ENCODE data around the gene FOXL2. TPM values are rescaled to one million over a fixed set of nuclear protein-coding genes. Genes with fewer than 3 reads are reported as not detected.

The FOXL2 gene
- polyA plus RNA-seq, 2 of the 4 experiments (the other 2 are of a cell fraction): 1.2 to 3.1 TPM

DNA sequence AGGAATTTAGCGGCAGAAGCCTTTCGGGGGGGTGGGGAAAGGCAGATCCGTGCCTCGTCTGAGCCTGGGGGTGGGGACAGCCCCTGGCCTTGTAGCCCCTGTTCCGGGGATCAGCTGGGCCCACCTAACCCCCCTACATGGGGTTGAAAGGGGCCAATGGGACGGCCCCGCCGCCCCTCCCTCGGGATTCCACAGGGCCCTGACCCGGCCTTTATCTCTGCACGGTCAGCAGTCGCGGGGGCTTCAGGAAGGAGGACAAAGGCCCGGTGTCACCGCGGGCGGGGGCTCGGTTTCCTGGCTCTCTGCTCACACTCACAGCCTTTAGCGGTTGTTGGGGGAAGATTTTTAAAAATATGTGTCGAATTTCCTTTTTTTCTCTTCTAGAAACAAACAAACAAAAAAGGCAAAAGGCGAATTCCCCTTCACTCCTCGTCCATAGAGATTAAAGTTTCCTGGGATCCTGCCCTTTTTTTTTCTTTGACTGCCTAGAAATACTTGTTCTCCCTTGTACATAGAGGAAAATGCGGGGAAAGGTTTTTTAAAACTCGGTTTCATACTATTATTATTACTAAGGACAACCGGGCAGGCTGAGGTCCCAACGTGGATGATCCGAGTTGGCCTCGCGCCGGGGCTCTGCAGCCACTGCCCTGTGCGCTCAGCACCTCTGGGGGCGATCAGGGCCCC lies 7.9 kb downstream of the FOXL2 start:
- FAIRE-seq: no peak
- 81% methylated on average over 24 of the region's 32 CpGs for WGBS (ENCODE audit: missing lambda C conversion rate)
- CTCF ChIA-PET: interaction anchor here (2.0 to 2.2 kb wide), 2 partner anchors 9 to 23 kb away, joined by 12 to 14 read pairs; no protein-coding TSS in a partner anchor

DNA sequence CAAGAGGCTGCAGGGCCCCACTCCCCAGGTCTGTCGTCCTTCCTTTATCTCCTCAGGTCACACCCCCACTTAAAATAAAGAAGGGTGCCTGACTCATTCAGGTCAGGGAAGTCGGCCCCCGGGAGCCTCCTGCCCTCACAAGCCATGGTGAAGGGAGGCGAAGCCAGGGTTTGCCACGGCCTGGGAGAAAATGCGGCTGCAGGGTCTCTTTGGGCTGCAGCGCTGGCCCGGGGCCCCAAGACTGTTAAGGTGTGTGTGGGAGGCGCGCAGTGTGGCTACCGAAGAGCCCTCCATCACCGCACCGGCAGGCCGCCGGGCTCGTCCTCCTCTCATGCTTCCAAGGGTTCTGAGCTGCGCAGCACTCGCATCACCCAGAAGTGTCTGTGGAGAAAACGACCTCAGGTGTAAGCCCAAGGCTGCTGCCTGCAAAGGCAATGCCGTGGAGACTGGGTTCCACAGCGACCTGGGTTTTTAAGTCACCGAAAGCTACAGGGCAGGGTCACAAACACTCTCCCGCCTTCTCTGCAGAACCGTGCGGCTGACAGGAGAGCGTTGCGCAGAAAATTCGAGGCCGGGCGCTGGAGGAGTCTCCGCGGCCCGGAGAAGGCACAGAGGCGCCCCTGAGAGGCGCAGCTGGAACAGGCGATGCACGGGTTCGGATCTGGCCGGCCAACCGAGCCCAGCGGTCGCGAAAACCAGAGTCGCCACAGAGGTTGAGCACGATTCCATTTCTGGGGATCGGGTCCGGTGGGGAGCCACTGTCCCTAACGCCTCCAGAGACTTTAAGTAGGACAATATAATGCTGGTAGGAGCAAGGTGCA lies 8.7 kb downstream of the FOXL2 start:
- FAIRE-seq (no peak), ATAC-seq (no peak), DNase-seq (ENCODE audit: low read depth in 1 of 2, low spot score in 1 of 2) (no peak)
- no peak overlapping the region for H3K4me2 ChIP-seq
- no peak overlapping the region for H3K4me3 ChIP-seq
- no peaks in the 10 kb centered on the region for H3K9me3 ChIP-seq
- ChIA-PET CTCF (interaction anchor here (0.6 to 2.6 kb wide), 2 partner anchors 11 to 248 kb away, joined by 3 to 18 read pairs; no protein-coding TSS in a partner anchor), POLR2A (no interaction called here)
- H3K4me1 ChIP-seq: no peaks in the 10 kb centered on the region; the same call in 2 of the 3 replicates
- TF ChIP-seq MAZ (IDR thresholded peaks at IDR 0.05; ENCODE audit: borderline replicate concordance, low read depth, low read length) (no peak), POLR2AphosphoS2 (conservative IDR thresholded peaks at IDR 0.05; ENCODE audit: low read length) (no peak), RAD21 (conservative IDR thresholded peaks at IDR 0.05 in 1 of 2, IDR thresholded peaks at IDR 0.05 in 1 of 2) (no peak), EHMT2 (IDR thresholded peaks at IDR 0.05; ENCODE audit: low read depth) (no peak), RNF2 (IDR thresholded peaks at IDR 0.05; ENCODE audit: borderline replicate concordance, low read depth) (no peak), ESRRA (IDR thresholded peaks at IDR 0.05; ENCODE audit: borderline replicate concordance, low read length) (no peak), GATA3 (IDR thresholded peaks at IDR 0.05; ENCODE audit: borderline replicate concordance) (no peak), EHF (CRISPR knock-in tag; IDR thresholded peaks at IDR 0.05) (no peak), ELK1 (IDR thresholded peaks at IDR 0.05; ENCODE audit: low read depth, low read length) (no peak), BHLHE40 (IDR thresholded peaks at IDR 0.05; ENCODE audit: low read depth, low read length) (no peak)
- TF ChIP-seq, protein P1, sequence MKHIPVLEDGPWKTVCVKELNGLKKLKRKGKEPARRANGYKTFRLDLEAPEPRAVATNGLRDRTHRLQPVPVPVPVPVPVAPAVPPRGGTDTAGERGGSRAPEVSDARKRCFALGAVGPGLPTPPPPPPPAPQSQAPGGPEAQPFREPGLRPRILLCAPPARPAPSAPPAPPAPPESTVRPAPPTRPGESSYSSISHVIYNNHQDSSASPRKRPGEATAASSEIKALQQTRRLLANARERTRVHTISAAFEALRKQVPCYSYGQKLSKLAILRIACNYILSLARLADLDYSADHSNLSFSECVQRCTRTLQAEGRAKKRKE (CRISPR knock-in tag; IDR thresholded peaks at IDR 0.05; ENCODE audit: low read depth): no peak
- TF ChIP-seq, protein P2, sequence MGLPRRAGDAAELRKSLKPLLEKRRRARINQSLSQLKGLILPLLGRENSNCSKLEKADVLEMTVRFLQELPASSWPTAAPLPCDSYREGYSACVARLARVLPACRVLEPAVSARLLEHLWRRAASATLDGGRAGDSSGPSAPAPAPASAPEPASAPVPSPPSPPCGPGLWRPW (IDR thresholded peaks at IDR 0.05): no peak
- H3K27ac ChIP-seq: no peak overlapping the region
- WGBS (ENCODE audit: missing lambda C conversion rate): 87% methylated on average over 32 of the region's 48 CpGs

More for the DNA sequence above, 7.9 kb downstream of the FOXL2 start:
- POLR2A ChIA-PET: no interaction called here
- Histone ChIP-seq H3K4me1 (no peaks in the 10 kb centered on the region; the same call in 2 of the 3 replicates), H3K27ac (no peak overlapping the region), H3K9me3 (no peaks in the 10 kb centered on the region), H3K4me2 (no peak overlapping the region), H3K4me3 (no peak overlapping the region)
- no peak for DNase-seq (ENCODE audit: low read depth in 1 of 2, low spot score in 1 of 2)
- TF ChIP-seq POLR2AphosphoS2 (conservative IDR thresholded peaks at IDR 0.05; ENCODE audit: low read length) (no peak), HOXA7 (CRISPR knock-in tag; IDR thresholded peaks at IDR 0.05) (no peak), EHMT2 (IDR thresholded peaks at IDR 0.05; ENCODE audit: low read depth) (no peak), JUNB (IDR thresholded peaks at IDR 0.05) (no peak), RARB (CRISPR knock-in tag; IDR thresholded peaks at IDR 0.05) (no peak), CBX8 (IDR thresholded peaks at IDR 0.05) (no peak), NR3C1 (IDR thresholded peaks at IDR 0.05) (no peak), NPAS2 (CRISPR knock-in tag; IDR thresholded peaks at IDR 0.05; ENCODE audit: borderline replicate concordance) (no peak), FOSL2 (IDR thresholded peaks at IDR 0.05) (no peak), FOSL2 (CRISPR knock-in tag; IDR thresholded peaks at IDR 0.05) (no peak), ESRRA (IDR thresholded peaks at IDR 0.05; ENCODE audit: borderline replicate concordance, low read length) (no peak), FOSB (CRISPR knock-in tag; IDR thresholded peaks at IDR 0.05) (no peak), ELK1 (IDR thresholded peaks at IDR 0.05; ENCODE audit: low read depth, low read length) (no peak), HEYL (CRISPR knock-in tag; IDR thresholded peaks at IDR 0.05) (no peak)
- TF ChIP-seq, protein P3, sequence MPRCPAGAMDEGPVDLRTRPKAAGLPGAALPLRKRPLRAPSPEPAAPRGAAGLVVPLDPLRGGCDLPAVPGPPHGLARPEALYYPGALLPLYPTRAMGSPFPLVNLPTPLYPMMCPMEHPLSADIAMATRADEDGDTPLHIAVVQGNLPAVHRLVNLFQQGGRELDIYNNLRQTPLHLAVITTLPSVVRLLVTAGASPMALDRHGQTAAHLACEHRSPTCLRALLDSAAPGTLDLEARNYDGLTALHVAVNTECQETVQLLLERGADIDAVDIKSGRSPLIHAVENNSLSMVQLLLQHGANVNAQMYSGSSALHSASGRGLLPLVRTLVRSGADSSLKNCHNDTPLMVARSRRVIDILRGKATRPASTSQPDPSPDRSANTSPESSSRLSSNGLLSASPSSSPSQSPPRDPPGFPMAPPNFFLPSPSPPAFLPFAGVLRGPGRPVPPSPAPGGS (IDR thresholded peaks at IDR 0.05): no peak
- TF ChIP-seq, protein P4, sequence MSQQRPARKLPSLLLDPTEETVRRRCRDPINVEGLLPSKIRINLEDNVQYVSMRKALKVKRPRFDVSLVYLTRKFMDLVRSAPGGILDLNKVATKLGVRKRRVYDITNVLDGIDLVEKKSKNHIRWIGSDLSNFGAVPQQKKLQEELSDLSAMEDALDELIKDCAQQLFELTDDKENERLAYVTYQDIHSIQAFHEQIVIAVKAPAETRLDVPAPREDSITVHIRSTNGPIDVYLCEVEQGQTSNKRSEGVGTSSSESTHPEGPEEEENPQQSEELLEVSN (IDR thresholded peaks at IDR 0.05; ENCODE audit: borderline replicate concordance, low read depth): no peak
- no peak for ATAC-seq
